GM18505 (cell line): Measurements from ENCODE around the gene CFAP97D1.

ENCODE experiments used
- ATAC-seq: cut with Tn5 transposase; IDR thresholded peaks from one replicate; pipeline ENCODE4 v1.9.1; 2021; ENCODE audit not compliant: unreplicated experiment
- POLR2A ChIP-seq: IDR thresholded peaks from 4 replicates; pipeline ENCODE4 v1.6.1; 2011; ENCODE audit warnings: borderline replicate concordance; ENCODE audit not compliant: insufficient read depth, insufficient read length; ENCODE audit errors: extremely low read depth

Gene CFAP97D1

DNA sequence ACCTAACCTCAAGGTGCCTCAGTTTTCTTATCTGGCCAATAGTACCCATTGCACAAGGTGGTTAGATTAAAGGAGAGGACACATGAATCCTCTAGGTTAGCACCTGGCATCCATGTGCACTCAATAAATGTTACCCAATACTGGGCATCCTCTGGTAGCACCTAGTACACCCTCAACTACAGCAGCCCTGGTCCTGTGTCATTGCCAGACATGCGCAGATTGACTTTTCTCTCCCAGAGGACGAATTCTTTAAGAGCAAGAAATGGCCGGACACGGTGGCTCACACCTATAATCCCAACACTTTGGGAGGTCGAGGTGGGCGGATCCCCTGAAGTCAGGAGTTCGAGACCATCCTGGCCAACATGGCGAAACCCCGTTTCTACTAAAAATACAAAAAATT, 8.8 kb upstream of the CFAP97D1 start:
- no peak for ATAC-seq
- no peak for TF ChIP-seq POLR2A

GRCh38 chr17:43772877-43773648, 7.2 kb upstream of the CFAP97D1 start:
- no peak for TF ChIP-seq POLR2A
- ATAC-seq, result no peak

DNA sequence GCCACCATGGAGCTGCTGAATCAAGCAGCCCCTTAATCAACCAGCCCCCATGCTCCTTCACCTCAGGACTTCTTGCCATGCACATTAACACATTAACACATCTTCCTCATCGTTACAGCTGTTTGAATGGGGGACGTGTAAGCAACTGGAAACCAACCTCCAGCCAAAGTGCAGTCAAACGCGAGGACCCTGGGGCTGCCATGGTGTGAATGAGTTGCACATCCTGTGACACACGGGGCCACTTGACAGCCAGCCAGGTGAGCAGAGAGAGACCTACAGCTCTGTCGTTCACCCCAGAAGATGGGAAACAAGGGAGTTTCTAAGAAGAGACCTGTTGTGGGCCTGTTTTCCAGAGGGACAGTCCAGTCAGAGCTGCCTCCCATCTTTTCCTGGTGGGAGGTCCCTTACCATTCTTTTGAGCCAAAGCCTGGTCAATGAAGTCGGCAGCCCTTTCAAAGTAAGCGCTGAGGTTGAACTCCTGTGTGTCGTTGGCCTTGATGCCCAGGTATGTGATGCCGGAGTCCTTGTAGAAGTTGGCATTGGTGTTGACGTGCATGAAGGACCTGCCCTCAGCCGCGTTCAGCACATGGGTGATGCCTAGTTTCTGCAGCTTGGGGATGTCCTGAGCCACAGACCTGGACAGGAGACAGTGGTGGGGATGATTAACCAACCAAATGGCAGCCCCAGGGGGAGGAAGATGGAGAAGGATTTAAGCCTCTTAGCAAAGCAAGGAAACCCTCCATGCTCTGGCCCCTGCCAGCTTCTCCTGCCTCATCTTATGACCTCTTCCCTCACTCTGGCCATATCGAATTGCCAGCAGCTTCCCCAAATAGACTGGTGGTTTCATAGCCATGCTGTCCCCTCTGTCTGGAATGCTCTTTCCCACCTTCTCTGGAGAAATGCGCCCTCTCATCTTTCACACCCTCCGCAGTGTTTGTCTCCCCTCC, 5.7 kb upstream of the CFAP97D1 start:
- no peak for TF ChIP-seq POLR2A
- ATAC-seq, result no peak

- TF ChIP-seq POLR2A, result peak; percentile 55
- peak; percentile 77 for ATAC-seq
Measured at GRCh38 chr17:43778337-43779144, 1.7 kb upstream of the CFAP97D1 start, which contains the start of gene DUSP3. TSS of gene DUSP3 (minus strand) at chr17:43778977. CDS start at chr17:43778924, 53 bp downstream.

- TF ChIP-seq POLR2A, result no peak
- ATAC-seq, result peak; percentile 15
Measured at GRCh38 chr17:43779145-43780125, 800 bp upstream of the CFAP97D1 start.

DNA sequence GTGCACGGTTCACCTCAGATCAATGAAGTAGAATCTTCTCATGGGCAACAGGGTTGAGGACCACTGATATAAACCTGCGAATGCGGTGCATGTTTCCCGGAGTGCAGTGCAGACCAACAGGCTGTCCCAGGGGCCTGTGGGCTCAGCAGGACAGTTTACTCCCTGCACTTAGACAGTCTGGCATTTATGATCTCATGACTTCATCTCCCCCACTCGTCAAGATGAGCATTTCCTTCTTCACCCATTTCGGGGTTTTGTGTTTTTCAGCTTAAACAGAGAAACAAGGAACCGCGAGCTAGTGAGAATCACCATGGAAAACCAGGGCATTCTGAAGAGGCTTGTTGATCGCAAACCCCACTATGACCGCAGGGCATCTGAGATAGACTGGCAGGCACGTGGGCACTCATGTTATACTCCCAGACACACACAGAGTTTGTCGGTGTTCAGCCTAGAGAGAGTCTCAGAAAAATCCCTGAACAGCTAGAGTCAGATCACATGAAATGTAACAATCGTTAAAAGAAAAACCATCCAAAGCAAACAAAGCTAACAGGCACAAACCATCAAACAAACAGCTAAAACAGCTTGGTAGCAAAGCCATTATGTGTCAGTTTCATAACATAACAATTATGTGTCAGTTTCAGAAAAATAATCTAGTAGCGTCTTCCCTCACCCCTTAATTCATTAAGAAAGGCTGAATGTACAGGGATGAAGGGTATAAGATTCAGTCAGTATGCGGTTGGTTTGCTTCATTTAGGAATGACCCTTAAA, 2.9 kb downstream of the CFAP97D1 start:
- no peak for TF ChIP-seq POLR2A
- no peak for ATAC-seq

GRCh38 chr17:43784068-43784467, 3.8 kb downstream of the CFAP97D1 start:
- no peak for ATAC-seq

DNA sequence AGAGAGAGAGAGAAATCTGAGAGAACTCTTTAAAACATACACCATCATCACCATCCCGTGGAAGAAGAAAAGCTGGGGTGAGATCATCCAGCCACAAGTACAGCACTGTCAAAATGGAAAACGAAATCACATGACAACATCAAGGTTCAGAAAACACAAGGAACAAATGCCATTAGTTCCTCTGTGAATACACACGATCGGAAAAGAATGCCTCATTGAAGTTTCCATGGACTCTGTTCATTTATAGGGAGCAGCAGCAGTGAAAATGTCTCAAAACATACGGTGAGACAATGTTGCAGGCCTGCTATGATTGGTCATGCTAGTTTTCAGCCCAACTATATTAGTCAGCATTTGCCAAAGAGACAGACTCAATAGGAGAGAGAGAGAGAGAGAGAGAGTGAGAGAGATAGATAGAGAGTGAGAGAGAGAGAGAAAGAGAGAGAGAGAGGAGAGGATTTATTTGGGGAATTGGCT, 4.4 kb downstream of the CFAP97D1 start:
- ATAC-seq, result no peak
- TF ChIP-seq POLR2A, result no peak

More at GRCh38 chr17:43784068-43784467, 3.8 kb downstream of the CFAP97D1 start:
- TF ChIP-seq POLR2A, result no peak

DNA sequence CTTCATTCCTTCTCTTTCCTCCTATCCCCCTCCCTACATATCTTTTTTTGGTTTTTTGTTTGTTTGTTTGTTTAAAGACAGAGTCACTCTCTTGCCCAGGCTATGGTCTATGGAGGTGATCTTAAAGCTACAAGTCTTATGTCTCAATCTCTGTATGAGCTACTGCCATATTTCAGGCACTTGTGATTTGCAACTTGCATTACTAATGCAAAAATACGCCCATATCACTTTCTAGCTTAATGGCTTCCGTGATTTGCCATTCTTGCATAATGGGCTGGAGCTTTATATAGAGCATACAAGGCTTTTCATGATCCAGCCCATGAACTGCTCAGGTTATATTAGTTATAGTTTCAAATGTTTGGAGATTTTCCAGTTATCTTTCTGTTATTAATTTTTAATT, 7.5 kb downstream of the CFAP97D1 start:
- no peak for ATAC-seq
- no peak for TF ChIP-seq POLR2A

DNA sequence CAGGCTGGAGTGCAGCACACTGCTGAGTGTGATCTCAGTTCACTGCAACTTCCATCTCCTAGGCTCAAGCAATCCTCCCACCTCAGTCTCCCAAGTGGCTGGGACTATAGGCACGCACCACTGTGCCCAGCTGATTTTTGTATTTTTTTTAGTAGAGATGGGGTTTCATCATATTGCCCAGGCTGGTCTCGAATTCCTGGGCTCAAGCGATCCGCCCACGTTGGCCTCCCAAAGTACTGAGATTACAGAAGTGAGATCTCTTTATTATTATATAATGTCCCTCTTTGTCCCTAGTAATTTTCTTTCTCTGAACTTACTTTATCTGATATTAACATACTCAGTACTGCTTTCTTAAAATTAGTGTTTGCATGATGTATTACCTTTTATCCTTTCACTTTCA, 8.3 kb downstream of the CFAP97D1 start:
- no peak for TF ChIP-seq POLR2A
- no peak for ATAC-seq

DNA sequence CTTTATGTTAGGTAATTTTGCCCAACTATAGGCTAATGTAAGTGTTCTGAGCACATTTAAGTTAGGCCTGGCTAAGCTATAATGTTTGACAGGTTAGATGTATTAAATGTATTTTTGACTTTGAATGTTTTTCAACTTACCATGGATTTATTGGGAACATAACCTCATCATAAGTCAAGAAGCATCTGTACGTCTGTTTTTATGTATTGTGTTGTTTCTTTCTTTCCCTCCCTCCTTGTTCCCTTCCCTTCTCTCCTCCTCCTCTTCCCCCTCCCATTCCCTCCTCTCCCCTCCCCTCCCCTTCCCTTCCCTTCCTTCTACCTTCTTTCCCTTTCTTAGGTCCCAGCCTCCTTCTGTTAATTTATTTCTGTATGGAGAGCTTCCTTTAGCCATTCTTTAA, 9.2 kb downstream of the CFAP97D1 start:
- ATAC-seq, result no peak
- no peak for TF ChIP-seq POLR2A
